ENCODE measurements around the gene AUTS2. TPM values are rescaled to one million over a fixed set of nuclear protein-coding genes. Genes with fewer than 3 reads are reported as not detected.

The AUTS2 gene
- total and polyA plus RNA-seq, 10 of the 15 experiments (the other 5 are each of a cell fraction or from before 2014, with no cell fraction given) = 6.4 to 55.6 (median 21.6) TPM

DNA sequence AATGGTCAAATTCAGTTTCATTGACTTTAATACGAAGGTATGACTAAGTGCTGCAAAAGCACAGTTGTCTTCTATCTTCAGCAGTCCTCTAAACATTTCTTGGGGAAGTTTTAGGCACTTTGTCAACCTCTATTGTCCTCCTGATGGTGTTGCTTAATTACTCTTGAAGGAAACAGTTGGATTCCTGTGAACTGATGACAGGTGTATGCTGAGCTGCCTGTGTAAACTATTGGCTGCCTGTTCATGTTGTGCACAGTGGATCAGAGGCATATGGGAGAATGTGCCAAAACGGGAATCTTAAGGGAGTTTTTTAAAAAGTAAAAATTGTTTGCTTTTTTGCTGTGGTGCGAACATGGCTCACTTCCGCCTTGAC, 221.0 kb downstream of the AUTS2 start:
- DNase-seq (ENCODE audit: low read depth, low spot score) = no peak
- ChIA-PET CTCF (interaction anchor here (1.0 to 2.2 kb wide), 2 partner anchors 13 to 88 kb away, joined by 4 to 7 read pairs; no protein-coding TSS in a partner anchor), RAD21 (ENCODE audit: unreplicated experiment) (no interaction called here), POLR2A (no interaction called here), SMC1A (ENCODE audit: uncharacterized antibody, unreplicated experiment) (interaction anchor here (1.0 to 11.0 kb wide), 4 partner anchors 12 to 58 kb away, joined by 3 to 202 read pairs (median 4); no protein-coding TSS in a partner anchor)
- in situ Hi-C loops (cut with MboI) (no loop called here), intact Hi-C loops (cut with micrococcal nuclease; ENCODE audit: unreplicated experiment) (no loop called here)
- Histone ChIP-seq H3K79me2 (ENCODE audit: control insufficient read depth, insufficient read depth, low read length) (no peaks in the 10 kb centered on the region; the same call in 1 of the 2 replicates), H2AFZ (ENCODE audit: control insufficient read depth, low read depth, low read length) (no peak overlapping the region), H4K20me1 (ENCODE audit: control insufficient read depth, insufficient read depth) (no peaks in the 10 kb centered on the region), H3K4me1 (ENCODE audit: control insufficient read depth, insufficient read depth, low read length) (peaks cover 19% of the 10 kb centered on the region), H3K27ac (ENCODE audit: control insufficient read depth, insufficient read depth) (no peak overlapping the region), H3K9ac (ENCODE audit: control insufficient read depth, insufficient read depth, low read length) (no peak overlapping the region), H3K36me3 (ENCODE audit: control insufficient read depth in 2 of 2, insufficient read depth in 2 of 2, low read length in 1 of 2) (no peaks in the 10 kb centered on the region), H3K4me3 (no peak overlapping the region), H3K9me3 (replicated peaks; ENCODE audit: control insufficient read depth, insufficient read depth, low read length) (no peaks in the 10 kb centered on the region; the same call in 2 of the 3 replicates), H3K27me3 (replicated peaks in 1 of 2; ENCODE audit: control insufficient read depth in 2 of 2, insufficient read depth in 2 of 2, low read length in 1 of 2) (no peaks in the 10 kb centered on the region), H3K4me2 (ENCODE audit: control insufficient read depth, insufficient read depth) (no peak overlapping the region)
- TF ChIP-seq HDGF (IDR thresholded peaks at IDR 0.05) (no peak), KDM1A (IDR thresholded peaks at IDR 0.05; ENCODE audit: borderline replicate concordance) (no peak), SREBF1 (IDR thresholded peaks at IDR 0.05; ENCODE audit: low read length) (no peak), SIX5 (IDR thresholded peaks at IDR 0.05; ENCODE audit: low read depth, low read length, severe bottlenecking) (no peak), CREM (IDR thresholded peaks at IDR 0.05; ENCODE audit: low read depth) (no peak), E4F1 (IDR thresholded peaks at IDR 0.05; ENCODE audit: borderline replicate concordance, partially characterized antibody) (no peak), MEF2A (IDR thresholded peaks at IDR 0.05; ENCODE audit: insufficient read depth, low read depth, low read length) (no peak), CEBPB (IDR thresholded peaks at IDR 0.05; ENCODE audit: borderline replicate concordance in 1 of 2, low read depth in 2 of 2, low read length in 2 of 2) (no peak)
- TF ChIP-seq, protein P1, sequence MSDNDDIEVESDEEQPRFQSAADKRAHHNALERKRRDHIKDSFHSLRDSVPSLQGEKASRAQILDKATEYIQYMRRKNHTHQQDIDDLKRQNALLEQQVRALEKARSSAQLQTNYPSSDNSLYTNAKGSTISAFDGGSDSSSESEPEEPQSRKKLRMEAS (IDR thresholded peaks at IDR 0.05; ENCODE audit: low read depth, low read length) = no peak
- TF ChIP-seq, protein P2, sequence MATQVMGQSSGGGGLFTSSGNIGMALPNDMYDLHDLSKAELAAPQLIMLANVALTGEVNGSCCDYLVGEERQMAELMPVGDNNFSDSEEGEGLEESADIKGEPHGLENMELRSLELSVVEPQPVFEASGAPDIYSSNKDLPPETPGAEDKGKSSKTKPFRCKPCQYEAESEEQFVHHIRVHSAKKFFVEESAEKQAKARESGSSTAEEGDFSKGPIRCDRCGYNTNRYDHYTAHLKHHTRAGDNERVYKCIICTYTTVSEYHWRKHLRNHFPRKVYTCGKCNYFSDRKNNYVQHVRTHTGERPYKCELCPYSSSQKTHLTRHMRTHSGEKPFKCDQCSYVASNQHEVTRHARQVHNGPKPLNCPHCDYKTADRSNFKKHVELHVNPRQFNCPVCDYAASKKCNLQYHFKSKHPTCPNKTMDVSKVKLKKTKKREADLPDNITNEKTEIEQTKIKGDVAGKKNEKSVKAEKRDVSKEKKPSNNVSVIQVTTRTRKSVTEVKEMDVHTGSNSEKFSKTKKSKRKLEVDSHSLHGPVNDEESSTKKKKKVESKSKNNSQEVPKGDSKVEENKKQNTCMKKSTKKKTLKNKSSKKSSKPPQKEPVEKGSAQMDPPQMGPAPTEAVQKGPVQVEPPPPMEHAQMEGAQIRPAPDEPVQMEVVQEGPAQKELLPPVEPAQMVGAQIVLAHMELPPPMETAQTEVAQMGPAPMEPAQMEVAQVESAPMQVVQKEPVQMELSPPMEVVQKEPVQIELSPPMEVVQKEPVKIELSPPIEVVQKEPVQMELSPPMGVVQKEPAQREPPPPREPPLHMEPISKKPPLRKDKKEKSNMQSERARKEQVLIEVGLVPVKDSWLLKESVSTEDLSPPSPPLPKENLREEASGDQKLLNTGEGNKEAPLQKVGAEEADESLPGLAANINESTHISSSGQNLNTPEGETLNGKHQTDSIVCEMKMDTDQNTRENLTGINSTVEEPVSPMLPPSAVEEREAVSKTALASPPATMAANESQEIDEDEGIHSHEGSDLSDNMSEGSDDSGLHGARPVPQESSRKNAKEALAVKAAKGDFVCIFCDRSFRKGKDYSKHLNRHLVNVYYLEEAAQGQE (IDR thresholded peaks at IDR 0.05; ENCODE audit: low read depth, low read length) = no peak
- TF ChIP-seq, protein P3, sequence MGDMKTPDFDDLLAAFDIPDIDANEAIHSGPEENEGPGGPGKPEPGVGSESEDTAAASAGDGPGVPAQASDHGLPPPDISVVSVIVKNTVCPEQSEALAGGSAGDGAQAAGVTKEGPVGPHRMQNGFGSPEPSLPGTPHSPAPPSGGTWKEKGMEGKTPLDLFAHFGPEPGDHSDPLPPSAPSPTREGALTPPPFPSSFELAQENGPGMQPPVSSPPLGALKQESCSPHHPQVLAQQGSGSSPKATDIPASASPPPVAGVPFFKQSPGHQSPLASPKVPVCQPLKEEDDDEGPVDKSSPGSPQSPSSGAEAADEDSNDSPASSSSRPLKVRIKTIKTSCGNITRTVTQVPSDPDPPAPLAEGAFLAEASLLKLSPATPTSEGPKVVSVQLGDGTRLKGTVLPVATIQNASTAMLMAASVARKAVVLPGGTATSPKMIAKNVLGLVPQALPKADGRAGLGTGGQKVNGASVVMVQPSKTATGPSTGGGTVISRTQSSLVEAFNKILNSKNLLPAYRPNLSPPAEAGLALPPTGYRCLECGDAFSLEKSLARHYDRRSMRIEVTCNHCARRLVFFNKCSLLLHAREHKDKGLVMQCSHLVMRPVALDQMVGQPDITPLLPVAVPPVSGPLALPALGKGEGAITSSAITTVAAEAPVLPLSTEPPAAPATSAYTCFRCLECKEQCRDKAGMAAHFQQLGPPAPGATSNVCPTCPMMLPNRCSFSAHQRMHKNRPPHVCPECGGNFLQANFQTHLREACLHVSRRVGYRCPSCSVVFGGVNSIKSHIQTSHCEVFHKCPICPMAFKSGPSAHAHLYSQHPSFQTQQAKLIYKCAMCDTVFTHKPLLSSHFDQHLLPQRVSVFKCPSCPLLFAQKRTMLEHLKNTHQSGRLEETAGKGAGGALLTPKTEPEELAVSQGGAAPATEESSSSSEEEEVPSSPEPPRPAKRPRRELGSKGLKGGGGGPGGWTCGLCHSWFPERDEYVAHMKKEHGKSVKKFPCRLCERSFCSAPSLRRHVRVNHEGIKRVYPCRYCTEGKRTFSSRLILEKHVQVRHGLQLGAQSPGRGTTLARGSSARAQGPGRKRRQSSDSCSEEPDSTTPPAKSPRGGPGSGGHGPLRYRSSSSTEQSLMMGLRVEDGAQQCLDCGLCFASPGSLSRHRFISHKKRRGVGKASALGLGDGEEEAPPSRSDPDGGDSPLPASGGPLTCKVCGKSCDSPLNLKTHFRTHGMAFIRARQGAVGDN (IDR thresholded peaks at IDR 0.05) = no peak
- no peak for FAIRE-seq
- no peak for ATAC-seq
- 57% methylated on average over 4 of the region's 4 CpGs for WGBS (ENCODE audit: insufficient coverage, insufficient replicate concordance, low lambda C conversion rate, missing lambda C conversion rate)
- BruUV-seq (replicated peaks) = no TSS peak

Data from GM12878 (cell line).